GM12878 (cell line): ENCODE measurements around the gene NXN. TPM values are rescaled to one million over a fixed set of nuclear protein-coding genes. Genes with fewer than 3 reads are reported as not detected.

Source experiments
- ATAC-seq: fragments of 200-7000 bp; cut with Tn5 transposase; 3 replicates; pipeline ENCODE4 v1.9.1; 2020; ENCODE audit warnings: mild to moderate bottlenecking, moderate library complexity
- BruUV-seq: library from RNA; stranded (reverse); fragments of 400-500 nt; replicated peaks from 2 replicates; lab custom pipeline; 2021; lab: Mats Ljungman, UMichigan
- CTCF ChIA-PET: fragments of 300-600 bp; sonication (Branson Sonifier 250); formaldehyde crosslinking; extraction: SDS; loops from one replicate; lab custom pipeline; 2021; ENCODE audit warnings: inconsistent platforms; lab: Yijun Ruan, JAX
- POLR2A ChIA-PET: fragments of 350-600 bp; formaldehyde crosslinking; extraction: SDS; loops from one replicate; lab custom pipeline; 2021; ENCODE audit warnings: inconsistent platforms; lab: Charles Lee
- RAD21 ChIA-PET: fragments of 300-600 bp; sonication (Branson Sonifier 250); formaldehyde crosslinking; loops from one replicate; lab custom pipeline; 2023; ENCODE audit warnings: antibody characterized with exemption; ENCODE audit not compliant: unreplicated experiment; lab: Charles Lee
- SMC1A ChIA-PET: fragments of 300-600 bp; sonication (Branson Sonifier 250); formaldehyde crosslinking; loops from one replicate; lab custom pipeline; 2023; ENCODE audit not compliant: unreplicated experiment, uncharacterized antibody; lab: Charles Lee
- DNase-seq: peaks from one replicate; pipeline ENCODE4 v3.0.0-alpha.2; 2011; ENCODE audit warnings: low read depth, low spot score
- FAIRE-seq: peaks from 3 replicates; lab custom pipeline; 2011; peaks lifted over from hg19 to GRCh38; lab: Jason Lieb, UNC
- H2AFZ ChIP-seq: 2 replicates; pipeline ENCODE4 v1.6.0; 2011; ENCODE audit warnings: low read depth, low read length, control low read depth; ENCODE audit not compliant: control insufficient read depth
- H3K27ac ChIP-seq: 2 replicates; pipeline ENCODE4 v1.5.1; 2011; ENCODE audit warnings: control low read depth; ENCODE audit not compliant: control insufficient read depth, insufficient read depth
- H3K27me3 ChIP-seq, 2 experiments: replicated peaks in 1 of 2; 2 replicates each; pipeline versions ENCODE4 v1.6.0 to v1.6.1; 2011; ENCODE audit warnings: low read length in 1 of 2; ENCODE audit not compliant: control insufficient read depth in 2 of 2, insufficient read depth in 2 of 2
- H3K36me3 ChIP-seq, 2 experiments: 2 replicates each; pipeline ENCODE4 v1.5.1; 2011; ENCODE audit warnings: low read length in 1 of 2; ENCODE audit not compliant: control insufficient read depth in 2 of 2, insufficient read depth in 2 of 2
- H3K4me1 ChIP-seq: 2 replicates; pipeline ENCODE4 v1.6.1; 2011; ENCODE audit warnings: mild to moderate bottlenecking, low read length, moderate library complexity, mixed read lengths; ENCODE audit not compliant: control insufficient read depth, insufficient read depth
- H3K4me2 ChIP-seq: 2 replicates; pipeline ENCODE4 v1.6.0; 2011; ENCODE audit warnings: control low read depth; ENCODE audit not compliant: control insufficient read depth, insufficient read depth
- H3K4me3 ChIP-seq: fragments of 200-600 bp; sonication (generic); 2 replicates; pipeline ENCODE4 v1.5.1; 2016
- H3K79me2 ChIP-seq: 2 replicates; pipeline ENCODE4 v1.6.0; 2011; ENCODE audit warnings: low read length; ENCODE audit not compliant: control insufficient read depth, insufficient read depth
- H3K9ac ChIP-seq: 2 replicates; pipeline ENCODE4 v1.8.0; 2011; ENCODE audit warnings: low read length, control low read depth, mixed read lengths; ENCODE audit not compliant: control insufficient read depth, insufficient read depth
- H3K9me3 ChIP-seq: replicated peaks from 3 replicates; pipeline ENCODE4 v1.5.1; 2011; ENCODE audit warnings: mild to moderate bottlenecking, low read length; ENCODE audit not compliant: control insufficient read depth, insufficient read depth
- H4K20me1 ChIP-seq: 2 replicates; pipeline ENCODE4 v1.6.0; 2011; ENCODE audit not compliant: control insufficient read depth, insufficient read depth
- CTCF ChIP-seq, 3 experiments: IDR thresholded peaks in 2 of 3; conservative IDR thresholded peaks in 1 of 3; 2 replicates each; pipeline ENCODE4 v1.5.1; 2011; ENCODE audit warnings: low read depth in 3 of 3, low read length in 3 of 3, mild to moderate bottlenecking in 3 of 3, control low read depth in 2 of 3, moderate library complexity in 2 of 3, inconsistent platforms in 1 of 3, mixed read lengths in 1 of 3; ENCODE audit not compliant: control insufficient read depth in 2 of 3, insufficient read depth in 1 of 3; ENCODE audit errors: extremely low read depth in 1 of 3
- IKZF2 ChIP-seq, 2 experiments: fragments of 450-650 bp; IDR thresholded peaks; 2 replicates each; pipeline ENCODE4 v1.6.1; 2017; ENCODE audit warnings: mild to moderate bottlenecking in 2 of 2, moderate library complexity in 2 of 2
- MTA2 ChIP-seq: fragments of 450-650 bp; IDR thresholded peaks from 2 replicates; pipeline ENCODE4 v1.6.1; 2016; ENCODE audit warnings: low read depth, mild to moderate bottlenecking, moderate library complexity
- NKRF ChIP-seq: fragments of 450-650 bp; conservative IDR thresholded peaks from 2 replicates; pipeline ENCODE4 v1.6.1; 2017; ENCODE audit warnings: mild to moderate bottlenecking, moderate library complexity
- RB1 ChIP-seq: fragments of 450-650 bp; formaldehyde crosslinking; IDR thresholded peaks from 2 replicates; pipeline ENCODE4 v1.6.1; 2017; ENCODE audit warnings: mild to moderate bottlenecking, borderline replicate concordance
- SKIL ChIP-seq: fragments of 450-650 bp; IDR thresholded peaks from 2 replicates; pipeline ENCODE4 v1.6.1; 2017; ENCODE audit warnings: mild to moderate bottlenecking, low read depth, inconsistent platforms; ENCODE audit not compliant: poor library complexity, severe bottlenecking
- SREBF2 ChIP-seq: IDR thresholded peaks from 2 replicates; pipeline ENCODE4 v1.6.1; 2012; ENCODE audit warnings: mild to moderate bottlenecking, low read length
- STAT1 ChIP-seq: fragments of 450-650 bp; conservative IDR thresholded peaks from 2 replicates; pipeline ENCODE4 v1.6.1; 2014; ENCODE audit warnings: antibody characterized with exemption, mild to moderate bottlenecking
- ZBTB11 ChIP-seq: fragments of 450-650 bp; formaldehyde crosslinking; IDR thresholded peaks from 2 replicates; pipeline ENCODE4 v1.5.0; 2022; ENCODE audit warnings: mild to moderate bottlenecking, missing genetic modification characterization
- ZBTB33 ChIP-seq: fragments of 450-650 bp; IDR thresholded peaks from 2 replicates; pipeline ENCODE4 v1.6.1; 2017; ENCODE audit warnings: mild to moderate bottlenecking
- ZNF24 ChIP-seq: fragments of 450-650 bp; IDR thresholded peaks from 2 replicates; pipeline ENCODE4 v1.6.1; 2017; ENCODE audit warnings: antibody characterized with exemption, mild to moderate bottlenecking
- ZNF384 ChIP-seq: IDR thresholded peaks from 2 replicates; pipeline ENCODE4 v1.6.1; 2012; ENCODE audit warnings: low read depth, mild to moderate bottlenecking, low read length, improper control_type of control experiment, borderline replicate concordance
- WGBS: methylation state at CpG from one replicate; pipeline ENCODE4 v1.1.6; 2016; ENCODE audit warnings: low lambda C conversion rate; ENCODE audit not compliant: insufficient replicate concordance, insufficient coverage; ENCODE audit errors: missing lambda C conversion rate; 5-methylcytosine and 5-hydroxymethylcytosine counted together
- in situ Hi-C: fragments of 300-500 bp; cut with MboI; formaldehyde crosslinking; loops from 9 replicates; pipeline ENCODE4 v1.14.3; 2018; ENCODE audit warnings: mixed read lengths
- intact Hi-C: fragments of 100-400 bp; cut with micrococcal nuclease; formaldehyde crosslinking; loops from one replicate; pipeline ENCODE4 v1.14.2; 2022; ENCODE audit not compliant: unreplicated experiment
- polyA plus RNA-seq, 11 experiments: library from polyadenylated mRNA; depleted of rRNA in 4 of 11; unstranded in 6 of 11; stranded (reverse) in 5 of 11; fragments of >200 nt; fragmentation: Nextera tagmentation in 4 of 11; fragmentation: Illumina TruSeq in 1 of 11; extraction: Ambion mirVana in 4 of 11; extraction: Trizol in 1 of 11; gene quantifications; 1 replicate in 1 of 11; 2 replicates in 10 of 11; pipeline versions ENCODE4 v1.2.1 to v1.2.3, GENCODE V29; 2011 to 2016; ENCODE audit warnings: inconsistent platforms in 2 of 11, missing spikeins in 2 of 11, low read depth in 1 of 11
- total RNA-seq, 4 experiments: library from RNA; depleted of rRNA in 3 of 4; stranded (reverse); fragments of >200 nt in 3 of 4; fragmentation: Illumina TruSeq in 1 of 4; extraction: Trizol in 1 of 4; gene quantifications; 2 replicates each; pipeline versions ENCODE4 v1.2.1 to v1.2.3, GENCODE V29; 2013 to 2021

NXN gene
- total and polyA plus RNA-seq, 10 of the 15 experiments (the other 5 are each of a cell fraction or from before 2014, with no cell fraction given): 0.04 to 1.2 (median 0.30) TPM

- SMC1A ChIA-PET: no interaction called here
- 65% methylated on average over 19 of the region's 19 CpGs for WGBS
- CTCF ChIA-PET: no interaction called here
- Histone ChIP-seq H3K4me3 (no peak overlapping the region), H3K27ac (no peak overlapping the region), H3K9ac (no peak overlapping the region), H3K36me3 (no peaks in the 10 kb centered on the region), H3K4me1 (no peaks in the 10 kb centered on the region), H3K4me2 (no peak overlapping the region), H3K27me3 (no peaks in the 10 kb centered on the region), H3K9me3 (no peaks in the 10 kb centered on the region; the same call in 2 of the 3 replicates), H4K20me1 (no peaks in the 10 kb centered on the region), H3K79me2 (no peaks in the 10 kb centered on the region), H2AFZ (no peak overlapping the region)
- in situ Hi-C loops: no loop called here
- POLR2A ChIA-PET: no interaction called here
- ATAC-seq: no peak
- no TSS peak for BruUV-seq
- FAIRE-seq: no peak
- intact Hi-C loops: no loop called here
- no peak for DNase-seq
- RAD21 ChIA-PET: no interaction called here
- TF ChIP-seq SREBF2 (no peak), SKIL (no peak), MTA2 (no peak), STAT1 (no peak), RB1 (no peak), NKRF (no peak), CTCF (IDR thresholded peaks at IDR 0.05 in 2 of 3, conservative IDR thresholded peaks at IDR 0.05 in 1 of 3; ENCODE audit: control insufficient read depth in 2 of 3, extremely low read depth in 1 of 3, insufficient read depth in 1 of 3, low read depth in 3 of 3, low read length in 3 of 3) (no peak), ZNF24 (no peak), IKZF2 (IDR thresholded peaks at IDR 0.05) (no peak), ZBTB33 (no peak), ZBTB11 (CRISPR knock-in tag) (no peak), ZNF384 (no peak)
Observed at GRCh38 chr17:830381-830780, 149.2 kb downstream of the NXN start.
